ENCODE data around the gene PRLR. TPM values are rescaled to one million over a fixed set of nuclear protein-coding genes. Genes with fewer than 3 reads are reported as not detected.

Gene PRLR
- total RNA-seq, 2 experiments from 2014 or later: 0.03 TPM; not detected in 1

DNA sequence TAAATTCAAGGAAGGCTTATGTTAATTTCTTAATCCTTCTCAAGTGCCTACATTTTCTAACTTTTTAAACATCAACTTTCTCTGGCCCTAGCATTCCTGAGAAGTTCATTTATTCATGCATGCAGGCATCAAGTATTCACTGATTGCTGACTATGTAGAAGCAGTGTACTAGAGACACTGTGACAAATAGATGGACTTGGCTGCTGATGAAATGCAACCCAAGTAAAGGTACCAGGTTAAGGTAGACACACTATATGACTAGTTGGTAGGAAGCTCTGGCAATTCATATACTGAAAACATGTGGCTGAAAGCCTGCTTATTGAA is 66.6 kb downstream of the PRLR start:
- TF ChIP-seq, protein P1, sequence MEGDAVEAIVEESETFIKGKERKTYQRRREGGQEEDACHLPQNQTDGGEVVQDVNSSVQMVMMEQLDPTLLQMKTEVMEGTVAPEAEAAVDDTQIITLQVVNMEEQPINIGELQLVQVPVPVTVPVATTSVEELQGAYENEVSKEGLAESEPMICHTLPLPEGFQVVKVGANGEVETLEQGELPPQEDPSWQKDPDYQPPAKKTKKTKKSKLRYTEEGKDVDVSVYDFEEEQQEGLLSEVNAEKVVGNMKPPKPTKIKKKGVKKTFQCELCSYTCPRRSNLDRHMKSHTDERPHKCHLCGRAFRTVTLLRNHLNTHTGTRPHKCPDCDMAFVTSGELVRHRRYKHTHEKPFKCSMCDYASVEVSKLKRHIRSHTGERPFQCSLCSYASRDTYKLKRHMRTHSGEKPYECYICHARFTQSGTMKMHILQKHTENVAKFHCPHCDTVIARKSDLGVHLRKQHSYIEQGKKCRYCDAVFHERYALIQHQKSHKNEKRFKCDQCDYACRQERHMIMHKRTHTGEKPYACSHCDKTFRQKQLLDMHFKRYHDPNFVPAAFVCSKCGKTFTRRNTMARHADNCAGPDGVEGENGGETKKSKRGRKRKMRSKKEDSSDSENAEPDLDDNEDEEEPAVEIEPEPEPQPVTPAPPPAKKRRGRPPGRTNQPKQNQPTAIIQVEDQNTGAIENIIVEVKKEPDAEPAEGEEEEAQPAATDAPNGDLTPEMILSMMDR (IDR thresholded peaks at IDR 0.05): no peak
- intact Hi-C loops (cut with DNase I, micrococcal nuclease): no loop called here
- POLR2A ChIA-PET: no interaction called here

DNA sequence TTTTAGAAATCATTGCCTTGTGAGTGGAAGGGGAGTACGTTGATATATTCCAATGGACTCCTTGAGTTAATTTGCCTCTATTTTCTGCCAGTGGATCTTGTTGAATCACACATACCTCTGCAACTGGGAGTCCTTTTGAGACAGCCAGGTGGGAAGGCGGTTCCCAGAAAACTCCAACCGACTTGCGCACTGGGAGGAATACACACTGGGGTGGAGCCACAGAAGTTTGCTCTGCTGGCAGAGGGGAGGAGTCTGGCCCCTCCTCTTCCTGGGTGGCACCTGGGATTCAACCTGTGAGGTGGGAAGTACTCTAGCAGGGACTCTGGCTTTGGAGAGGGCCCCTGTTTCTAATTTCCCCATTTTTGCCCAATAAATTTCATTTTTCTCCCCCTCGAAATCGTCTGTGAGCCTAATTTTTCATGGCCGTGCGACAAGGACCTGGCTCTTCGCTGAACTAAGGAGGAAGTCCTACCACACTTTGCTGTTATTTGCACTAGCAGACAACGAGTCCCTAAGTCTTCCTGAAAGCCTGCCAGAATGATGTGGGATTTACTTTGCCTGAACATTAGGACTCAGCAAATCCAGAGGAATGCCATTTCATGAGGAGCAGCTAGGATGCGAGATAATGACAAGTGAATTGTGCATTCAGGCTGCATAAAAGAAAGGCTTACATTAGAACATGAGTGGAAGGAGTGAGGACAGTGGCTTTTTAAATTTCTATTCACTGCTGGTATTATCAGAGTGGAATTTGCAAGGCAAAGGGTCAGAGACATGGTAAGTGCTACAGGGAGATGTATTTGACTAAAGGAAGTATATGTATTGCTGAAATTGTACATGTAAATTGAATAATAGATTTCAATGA is 67.2 kb downstream of the PRLR start:
- ChIA-PET CTCF (no interaction called here), POLR2A (no interaction called here)
- H3K4me3 Mint-ChIP-seq: no peak overlapping the region
- peaks cover 1% of the 10 kb centered on the region for H3K9me3 Mint-ChIP-seq
- ATAC-seq (ENCODE audit: poor library complexity): no peak
- no peak for DNase-seq
- TF ChIP-seq, protein P1 (IDR thresholded peaks at IDR 0.05): no peak
- H3K36me3 Mint-ChIP-seq (ENCODE audit: low read depth): no peaks in the 10 kb centered on the region
- H3K4me1 ChIP-seq (ENCODE audit: insufficient read depth, low read length): no peaks in the 10 kb centered on the region
- no peak overlapping the region for H3K4me3 ChIP-seq (ENCODE audit: low read length)
- H3K4me1 Mint-ChIP-seq (ENCODE audit: low read depth): no peaks in the 10 kb centered on the region
- H3K27me3 ChIP-seq (ENCODE audit: control insufficient read depth in 1 of 2, insufficient read depth in 2 of 2, low read length in 2 of 2): no peaks in the 10 kb centered on the region
- no peaks in the 10 kb centered on the region for H3K9me3 ChIP-seq (ENCODE audit: control insufficient read depth in 1 of 2, insufficient read depth in 1 of 2, low read length in 2 of 2)
- H3K27ac ChIP-seq (ENCODE audit: low read depth in 1 of 2, low read length in 2 of 2): no peak overlapping the region
- no peaks in the 10 kb centered on the region for H3K36me3 ChIP-seq (ENCODE audit: insufficient read depth, low read length)
- intact Hi-C loops (cut with DNase I, micrococcal nuclease): no loop called here
- no peak overlapping the region for H3K27ac Mint-ChIP-seq
- H3K27me3 Mint-ChIP-seq: peaks cover 20% of the 10 kb centered on the region

More for the DNA sequence above, 66.6 kb downstream of the PRLR start:
- H3K9me3 ChIP-seq (ENCODE audit: control insufficient read depth in 1 of 2, insufficient read depth in 1 of 2, low read length in 2 of 2): no peaks in the 10 kb centered on the region
- no peak overlapping the region for H3K27ac ChIP-seq (ENCODE audit: low read depth in 1 of 2, low read length in 2 of 2)
- no peak overlapping the region for H3K4me3 Mint-ChIP-seq
- peaks cover 20% of the 10 kb centered on the region for H3K27me3 Mint-ChIP-seq
- DNase-seq (no peak), ATAC-seq (ENCODE audit: poor library complexity) (no peak)
- no peaks in the 10 kb centered on the region for H3K4me1 ChIP-seq (ENCODE audit: insufficient read depth, low read length)
- no peaks in the 10 kb centered on the region for H3K36me3 Mint-ChIP-seq (ENCODE audit: low read depth)
- H3K4me1 Mint-ChIP-seq (ENCODE audit: low read depth): no peaks in the 10 kb centered on the region
- H3K36me3 ChIP-seq (ENCODE audit: insufficient read depth, low read length): no peaks in the 10 kb centered on the region
- H3K27ac Mint-ChIP-seq: no peak overlapping the region
- CTCF ChIA-PET: no interaction called here
- H3K9me3 Mint-ChIP-seq: peaks cover 3% of the 10 kb centered on the region
- no peaks in the 10 kb centered on the region for H3K27me3 ChIP-seq (ENCODE audit: control insufficient read depth in 1 of 2, insufficient read depth in 2 of 2, low read length in 2 of 2)
- no peak overlapping the region for H3K4me3 ChIP-seq (ENCODE audit: low read length)

DNA sequence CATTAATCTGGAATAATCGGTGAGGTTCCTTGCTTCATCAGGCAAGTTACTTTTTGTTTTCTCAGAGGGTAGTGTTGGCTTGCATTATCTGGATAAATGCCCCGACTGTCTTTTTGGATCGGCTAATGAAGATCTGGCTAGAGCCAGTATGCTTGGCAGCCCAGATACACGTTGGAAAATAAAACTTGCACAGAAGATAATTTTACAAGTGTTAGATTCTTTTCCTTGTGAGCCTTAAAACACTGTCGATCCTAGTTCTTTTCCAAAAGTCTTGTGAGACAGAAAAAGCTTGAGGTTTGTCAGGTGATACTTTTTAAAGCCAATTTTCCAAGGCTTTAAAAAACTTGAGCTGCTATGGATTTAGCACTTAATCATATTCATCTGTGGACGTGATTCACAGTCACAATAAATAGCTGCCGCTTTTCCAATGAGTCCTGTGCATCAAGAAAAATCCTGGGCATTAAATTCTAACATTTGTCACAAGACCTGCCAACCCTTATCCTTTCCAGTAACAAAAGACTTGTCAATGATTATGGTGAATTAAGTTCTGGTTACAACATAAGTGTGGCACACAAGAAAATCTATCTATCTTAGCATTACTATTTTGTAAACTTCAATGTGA is 68.5 kb downstream of the PRLR start:
- Mint-ChIP-seq H3K36me3 (ENCODE audit: low read depth) (no peaks in the 10 kb centered on the region), H3K27ac (no peak overlapping the region), H3K9me3 (no peaks in the 10 kb centered on the region), H3K27me3 (peaks cover 20% of the 10 kb centered on the region), H3K4me1 (ENCODE audit: low read depth) (no peaks in the 10 kb centered on the region), H3K4me3 (no peak overlapping the region)
- Histone ChIP-seq H3K36me3 (ENCODE audit: insufficient read depth, low read length) (no peaks in the 10 kb centered on the region), H3K27me3 (ENCODE audit: control insufficient read depth in 1 of 2, insufficient read depth in 2 of 2, low read length in 2 of 2) (no peaks in the 10 kb centered on the region), H3K4me1 (ENCODE audit: insufficient read depth, low read length) (no peaks in the 10 kb centered on the region), H3K4me3 (ENCODE audit: low read length) (no peak overlapping the region), H3K9me3 (ENCODE audit: control insufficient read depth in 1 of 2, insufficient read depth in 1 of 2, low read length in 2 of 2) (no peaks in the 10 kb centered on the region), H3K27ac (ENCODE audit: low read depth in 1 of 2, low read length in 2 of 2) (no peak overlapping the region)
- TF ChIP-seq, protein P1 (IDR thresholded peaks at IDR 0.05): no peak
- DNase-seq: no peak
- ChIA-PET POLR2A (no interaction called here), CTCF (no interaction called here)
- no peak for ATAC-seq (ENCODE audit: poor library complexity)
- intact Hi-C loops (cut with DNase I, micrococcal nuclease): no loop called here
